IPS DF 6.9 (cell line): ENCODE results near the gene MAS1.

ENCODE experiments used
- DNase-seq: peaks from one replicate; pipeline ENCODE4 v3.0.0-alpha.2; 2013; ENCODE audit warnings: low read depth, low spot score
- H3K27ac ChIP-seq: one replicate; pipeline ENCODE4 v1.5.1; 2013; ENCODE audit warnings: low read length, control low read depth
- H3K27me3 ChIP-seq: 2 replicates; pipeline ENCODE4 v1.6.1; 2013; ENCODE audit warnings: mild to moderate bottlenecking, low read length; ENCODE audit not compliant: control insufficient read depth, insufficient read depth
- H3K36me3 ChIP-seq: 2 replicates; pipeline ENCODE4 v1.6.1; 2013; ENCODE audit warnings: low read length; ENCODE audit not compliant: control insufficient read depth, insufficient read depth
- H3K4me1 ChIP-seq: 2 replicates; pipeline ENCODE4 v1.6.1; 2013; ENCODE audit warnings: low read length; ENCODE audit not compliant: control insufficient read depth, insufficient read depth
- H3K4me3 ChIP-seq: 2 replicates; pipeline ENCODE4 v1.5.1; 2013; ENCODE audit warnings: mild to moderate bottlenecking, low read length
- H3K9me3 ChIP-seq: 2 replicates; pipeline ENCODE4 v1.6.1; 2013; ENCODE audit warnings: low read length, inconsistent platforms; ENCODE audit not compliant: control insufficient read depth, insufficient read depth
- WGBS: extraction: QIAGEN DNeasy Blood & Tissue Kit; methylation state at CpG from one replicate; pipeline ENCODE4 v1.1.7; 2013; ENCODE audit warnings: mixed read lengths, missing lambda C conversion rate; ENCODE audit not compliant: insufficient read length, insufficient coverage; 5-methylcytosine and 5-hydroxymethylcytosine counted together

The MAS1 gene

GRCh38 chr6:159933077-159933476, 42.3 kb downstream of the MAS1 start:
- no peak for DNase-seq
- no peaks in the 10 kb centered on the region for H3K36me3 ChIP-seq
- no peak overlapping the region for H3K27ac ChIP-seq
- no peaks in the 10 kb centered on the region for H3K4me1 ChIP-seq
- no peak overlapping the region for H3K4me3 ChIP-seq
- no peaks in the 10 kb centered on the region for H3K27me3 ChIP-seq
- H3K9me3 ChIP-seq: no peaks in the 10 kb centered on the region
- no CpG with 5 or more reads among the region's 1 CpG for WGBS

GRCh38 chr6:159934181-159934580, 43.4 kb downstream of the MAS1 start:
- Histone ChIP-seq H3K27me3 (no peaks in the 10 kb centered on the region), H3K36me3 (no peaks in the 10 kb centered on the region), H3K4me3 (no peak overlapping the region), H3K4me1 (no peaks in the 10 kb centered on the region), H3K27ac (no peak overlapping the region), H3K9me3 (no peaks in the 10 kb centered on the region)
- no CpG with 5 or more reads among the region's 4 CpGs for WGBS
- DNase-seq: no peak

- no peaks in the 10 kb centered on the region for H3K27me3 ChIP-seq
- H3K4me1 ChIP-seq: no peaks in the 10 kb centered on the region
- H3K9me3 ChIP-seq: no peaks in the 10 kb centered on the region
- H3K4me3 ChIP-seq: no peak overlapping the region
- H3K27ac ChIP-seq: no peak overlapping the region
- no peaks in the 10 kb centered on the region for H3K36me3 ChIP-seq
- WGBS: no CpG with 5 or more reads among the region's 2 CpGs
- no peak for DNase-seq
Observed at GRCh38 chr6:159935065-159935464, 44.3 kb downstream of the MAS1 start.

- WGBS: no CpG with 5 or more reads among the region's 2 CpGs
- Histone ChIP-seq H3K27ac (no peak overlapping the region), H3K4me3 (no peak overlapping the region), H3K27me3 (no peaks in the 10 kb centered on the region), H3K36me3 (no peaks in the 10 kb centered on the region), H3K9me3 (no peaks in the 10 kb centered on the region), H3K4me1 (no peaks in the 10 kb centered on the region)
- DNase-seq: no peak
Observed at GRCh38 chr6:159935633-159936032, 44.8 kb downstream of the MAS1 start.

GRCh38 chr6:159939591-159940016, 48.8 kb downstream of the MAS1 start:
- Histone ChIP-seq H3K27me3 (no peaks in the 10 kb centered on the region), H3K4me1 (no peaks in the 10 kb centered on the region), H3K36me3 (no peaks in the 10 kb centered on the region), H3K4me3 (no peak overlapping the region), H3K9me3 (no peaks in the 10 kb centered on the region), H3K27ac (no peak overlapping the region)
- DNase-seq: no peak
- no CpG with 5 or more reads among the region's 6 CpGs for WGBS
